Measurements from ENCODE around the gene PRKCZ.
"Not testable (repeated sequence)": the region's sequence is repeated elsewhere in the genome, so short reads cannot be mapped to it uniquely, and the experiment has no call there.

PRKCZ gene

GRCh38 chr1:2119886-2120285, 69.7 kb downstream of the PRKCZ start:
- DNase-seq (ENCODE audit: low spot score): no peak

GRCh38 chr1:2121101-2121691, 71.0 kb downstream of the PRKCZ start:
- DNase-seq (ENCODE audit: low spot score): no peak

GRCh38 chr1:2121794-2122193, 71.6 kb downstream of the PRKCZ start:
- not testable (repeated sequence) for DNase-seq (ENCODE audit: low spot score)

- DNase-seq (ENCODE audit: low spot score): no peak
These were observed 74.4 kb downstream of the PRKCZ start for GRCh38 chr1:2124446-2125198.

GRCh38 chr1:2125350-2126211, 75.4 kb downstream of the PRKCZ start:
- DNase-seq (ENCODE audit: low spot score): no peak

GRCh38 chr1:2126331-2127186, 76.3 kb downstream of the PRKCZ start:
- no peak for DNase-seq (ENCODE audit: low spot score)

- DNase-seq (ENCODE audit: low spot score): no peak
These were observed 77.3 kb downstream of the PRKCZ start for GRCh38 chr1:2127187-2128145.

- no peak for DNase-seq (ENCODE audit: low spot score)
These were observed 78.1 kb downstream of the PRKCZ start for GRCh38 chr1:2128189-2128901.

GRCh38 chr1:2129256-2129943, 79.2 kb downstream of the PRKCZ start:
- no peak for DNase-seq (ENCODE audit: low spot score)

GRCh38 chr1:2130156-2130555, 79.9 kb downstream of the PRKCZ start:
- DNase-seq (ENCODE audit: low spot score): no peak

GRCh38 chr1:2130871-2131289, 80.7 kb downstream of the PRKCZ start:
- no peak for DNase-seq (ENCODE audit: low spot score)

- peak; percentile 85 for DNase-seq (ENCODE audit: low spot score)
These were observed 82.2 kb downstream of the PRKCZ start for GRCh38 chr1:2132222-2133038.

- peak; percentile 98 for DNase-seq (ENCODE audit: low spot score)
These were observed 83.0 kb downstream of the PRKCZ start for GRCh38 chr1:2133039-2133878.

GRCh38 chr1:2133879-2134215, 83.6 kb downstream of the PRKCZ start:
- no peak for DNase-seq (ENCODE audit: low spot score)

- DNase-seq (ENCODE audit: low spot score): no peak
These were observed 84.0 kb downstream of the PRKCZ start for GRCh38 chr1:2134266-2134620.

- no peak for DNase-seq (ENCODE audit: low spot score)
These were observed 84.6 kb downstream of the PRKCZ start for GRCh38 chr1:2134621-2135307.

GRCh38 chr1:2135441-2135841, 85.2 kb downstream of the PRKCZ start:
- DNase-seq (ENCODE audit: low spot score): peak; percentile 86

Measured in AG20443 (cell line).